Subcutaneous adipose tissue (tissue), 4 donors: Measurements from ENCODE around the gene FGF14. TPM values are rescaled to one million over a fixed set of nuclear protein-coding genes. Genes with fewer than 3 reads are reported as not detected.

Experiments used
- total RNA-seq, 4 donors: library from RNA; depleted of rRNA; stranded (reverse); fragments of >200 nt; gene quantifications; one replicate each; pipeline ENCODE4 v1.1.0, GENCODE V29; 2016
- TF ChIP-seq, protein P1 (sequence below): fragments of 450-650 bp; IDR thresholded peaks from one replicate; pipeline ENCODE4 v1.5.1; 2016; ENCODE audit warnings: low read depth, mild to moderate bottlenecking, control low read depth, antibody characterized with exemption, moderate library complexity

Gene FGF14
- total RNA-seq, 4 donors from 2014 or later = 0.17 to 3.6 (median 0.93) TPM

DNA sequence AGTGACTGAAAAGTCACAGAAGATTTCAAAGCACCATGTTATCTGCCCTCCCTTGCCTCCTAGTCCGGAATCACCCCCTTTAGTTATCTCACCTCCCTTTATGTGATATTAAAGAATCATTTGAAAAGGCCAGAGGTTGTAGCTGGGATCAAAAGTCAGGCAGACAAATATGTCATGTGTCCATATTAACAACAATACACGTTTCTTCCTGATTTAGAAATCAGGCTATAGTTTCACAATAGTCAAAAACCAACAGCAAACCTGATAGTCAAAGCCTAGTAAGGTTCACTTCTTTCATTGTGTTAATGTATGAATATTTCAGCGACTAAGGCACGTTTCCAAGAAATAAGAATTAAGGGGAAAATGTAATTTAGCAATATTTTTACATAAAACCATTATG, 622.7 kb downstream of the FGF14 start:
- TF ChIP-seq, protein P1, sequence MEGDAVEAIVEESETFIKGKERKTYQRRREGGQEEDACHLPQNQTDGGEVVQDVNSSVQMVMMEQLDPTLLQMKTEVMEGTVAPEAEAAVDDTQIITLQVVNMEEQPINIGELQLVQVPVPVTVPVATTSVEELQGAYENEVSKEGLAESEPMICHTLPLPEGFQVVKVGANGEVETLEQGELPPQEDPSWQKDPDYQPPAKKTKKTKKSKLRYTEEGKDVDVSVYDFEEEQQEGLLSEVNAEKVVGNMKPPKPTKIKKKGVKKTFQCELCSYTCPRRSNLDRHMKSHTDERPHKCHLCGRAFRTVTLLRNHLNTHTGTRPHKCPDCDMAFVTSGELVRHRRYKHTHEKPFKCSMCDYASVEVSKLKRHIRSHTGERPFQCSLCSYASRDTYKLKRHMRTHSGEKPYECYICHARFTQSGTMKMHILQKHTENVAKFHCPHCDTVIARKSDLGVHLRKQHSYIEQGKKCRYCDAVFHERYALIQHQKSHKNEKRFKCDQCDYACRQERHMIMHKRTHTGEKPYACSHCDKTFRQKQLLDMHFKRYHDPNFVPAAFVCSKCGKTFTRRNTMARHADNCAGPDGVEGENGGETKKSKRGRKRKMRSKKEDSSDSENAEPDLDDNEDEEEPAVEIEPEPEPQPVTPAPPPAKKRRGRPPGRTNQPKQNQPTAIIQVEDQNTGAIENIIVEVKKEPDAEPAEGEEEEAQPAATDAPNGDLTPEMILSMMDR = no peak

DNA sequence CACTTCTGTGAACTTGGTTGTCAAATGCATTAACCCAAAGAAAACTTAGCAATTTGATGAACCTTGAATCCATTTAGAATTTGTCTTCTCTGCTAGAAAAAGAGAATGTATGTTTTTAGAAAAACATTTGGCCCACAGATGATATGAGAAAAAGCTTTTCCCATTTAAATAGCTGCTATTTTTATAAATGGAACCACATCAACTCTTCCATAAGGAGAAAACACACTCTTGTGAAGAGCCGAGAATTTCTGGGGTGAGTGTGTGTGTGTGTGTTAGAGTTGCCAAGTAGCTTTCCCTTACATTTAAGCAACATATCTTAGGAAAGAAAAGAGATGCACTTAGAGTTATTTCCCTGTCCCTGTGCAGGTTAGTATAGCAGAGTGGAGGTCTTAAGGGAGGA, 626.6 kb downstream of the FGF14 start:
- TF ChIP-seq, protein P1 = no peak

DNA sequence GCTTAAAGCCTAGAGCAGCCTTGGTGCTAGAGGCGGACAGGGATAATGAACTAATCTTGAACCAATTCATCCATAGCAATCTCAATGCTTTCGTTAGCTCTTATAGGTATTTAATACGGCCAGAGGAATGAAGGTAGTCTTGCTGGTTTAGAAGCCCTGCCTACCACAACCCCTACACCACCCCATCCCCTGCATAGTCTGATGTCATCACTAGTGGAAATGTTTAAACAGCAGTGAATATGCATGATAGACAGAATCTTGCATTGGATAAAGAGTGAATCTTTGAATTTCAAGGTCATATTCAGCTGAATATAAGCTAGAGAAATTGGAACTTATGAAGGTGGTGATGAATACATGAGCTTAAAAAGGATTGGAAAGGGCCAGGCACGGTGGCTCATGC, 627.5 kb downstream of the FGF14 start:
- TF ChIP-seq, protein P1 = no peak

DNA sequence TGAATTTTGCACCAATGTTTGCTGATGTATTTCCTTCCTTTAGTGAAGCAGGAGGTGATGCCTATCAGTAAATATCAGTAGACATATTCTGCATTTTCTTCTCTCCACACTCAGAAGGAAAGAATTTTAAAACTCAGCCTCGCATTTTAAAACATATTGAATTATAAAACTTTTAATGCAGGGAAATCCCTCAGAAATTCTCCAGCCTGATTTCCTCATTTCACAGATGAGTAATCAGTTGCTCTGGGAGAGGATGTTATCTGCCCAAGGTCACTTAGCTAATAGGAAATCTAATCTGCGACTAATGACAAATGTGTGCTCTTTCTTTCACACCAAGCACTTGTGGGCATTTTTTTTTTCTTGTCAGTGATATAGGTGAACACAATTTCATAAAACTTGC, 628.8 kb downstream of the FGF14 start:
- TF ChIP-seq, protein P1 = no peak

DNA sequence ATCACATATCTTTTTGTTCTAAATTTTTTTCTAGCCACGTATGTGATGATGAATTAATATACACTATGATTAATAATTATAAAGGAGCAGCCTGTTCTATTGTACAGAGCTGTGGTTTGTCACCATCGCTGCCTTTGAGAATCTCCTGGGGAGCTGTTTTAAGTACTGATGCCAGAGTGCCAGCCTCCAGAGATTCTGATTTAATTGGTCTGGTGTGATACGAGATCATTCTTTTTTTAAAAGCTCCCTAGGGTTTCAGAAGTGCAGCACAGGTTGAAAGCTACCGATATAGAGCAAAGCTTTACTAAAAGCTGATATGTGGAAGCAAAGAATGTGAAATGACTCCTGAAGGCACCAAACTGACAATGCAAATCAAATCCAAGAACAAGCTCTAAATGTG, 634.7 kb downstream of the FGF14 start:
- TF ChIP-seq, protein P1 = no peak

DNA sequence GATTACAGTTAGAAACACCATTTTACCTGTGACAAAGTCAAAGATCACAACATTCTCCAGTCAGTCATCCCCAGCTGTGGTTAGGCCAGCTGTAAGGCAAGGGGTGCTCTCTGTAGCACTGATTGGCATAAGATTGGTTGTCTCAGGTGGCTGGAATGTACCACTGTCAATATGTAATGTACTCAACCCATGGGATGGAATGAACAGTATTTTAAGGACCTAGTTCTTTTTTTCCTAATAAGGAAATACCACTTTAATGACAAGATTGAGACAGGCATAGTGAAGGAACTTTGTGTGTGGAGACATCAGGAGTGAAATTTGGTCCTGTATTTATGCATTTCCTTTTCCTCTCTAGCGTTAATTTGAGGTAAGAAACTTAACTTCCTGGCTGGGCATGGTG, 638.7 kb downstream of the FGF14 start:
- TF ChIP-seq, protein P1 = no peak

DNA sequence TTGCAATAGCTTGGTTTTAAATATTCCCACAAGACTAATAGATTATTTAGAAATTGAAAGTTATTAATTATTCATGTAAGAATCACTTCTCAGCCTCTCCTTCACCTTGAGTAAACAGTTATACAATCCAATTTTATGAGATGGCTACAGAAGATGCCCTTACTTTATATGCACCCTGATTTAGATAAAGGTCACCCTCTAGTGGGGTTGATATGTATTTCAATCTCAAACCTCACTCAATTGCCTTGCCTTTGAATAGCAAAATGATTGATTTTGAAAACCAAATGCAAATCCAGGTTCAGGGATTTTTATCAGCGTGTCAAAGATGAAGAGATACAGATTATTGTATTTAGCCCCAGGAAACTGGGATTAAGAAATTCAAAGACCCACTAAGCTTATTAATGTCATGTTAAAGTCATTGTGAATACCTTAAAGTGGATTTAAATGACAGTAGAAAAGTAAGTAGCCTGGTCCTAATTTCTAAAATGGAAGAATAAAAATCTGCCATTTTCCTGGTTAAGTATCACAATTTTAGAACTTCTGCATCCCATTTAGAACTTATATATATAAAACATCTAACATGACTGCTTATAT, 644.3 kb downstream of the FGF14 start:
- TF ChIP-seq, protein P1 = no peak
